HepG2 (cell line): Measurements from ENCODE around the gene TFEB. TPM values are rescaled to one million over a fixed set of nuclear protein-coding genes. Genes with fewer than 3 reads are reported as not detected.

Source experiments
- ARID5B ChIP-seq: IDR thresholded peaks from 2 replicates; pipeline ENCODE4 v1.4.0; 2020; ENCODE audit warnings: mild to moderate bottlenecking, missing genetic modification reagents
- CENPT ChIP-seq: sonication (generic); formaldehyde crosslinking; IDR thresholded peaks from 2 replicates; pipeline ENCODE4 v1.8.0; 2022; ENCODE audit warnings: low read depth, mild to moderate bottlenecking, moderate library complexity, missing genetic modification reagents
- CREB3 ChIP-seq: sonication (generic); formaldehyde crosslinking; IDR thresholded peaks from 2 replicates; pipeline ENCODE4 v1.5.0; 2020; ENCODE audit warnings: missing genetic modification reagents
- GATAD1 ChIP-seq: IDR thresholded peaks from 2 replicates; pipeline ENCODE4 v1.6.1; 2016; ENCODE audit warnings: missing genetic modification reagents, missing compliant biosample characterization
- HIVEP1 ChIP-seq: sonication (generic); formaldehyde crosslinking; IDR thresholded peaks from 2 replicates; pipeline ENCODE4 v1.4.0; 2020; ENCODE audit warnings: mild to moderate bottlenecking, missing genetic modification reagents
- ISX ChIP-seq: sonication (generic); formaldehyde crosslinking; conservative IDR thresholded peaks from 2 replicates; pipeline ENCODE4 v1.5.0; 2020; ENCODE audit warnings: missing genetic modification reagents
- MAF1 ChIP-seq: sonication (generic); formaldehyde crosslinking; IDR thresholded peaks from 2 replicates; pipeline ENCODE4 v1.5.0; 2020; ENCODE audit warnings: missing genetic modification reagents, borderline replicate concordance
- SAFB2 ChIP-seq: sonication (generic); formaldehyde crosslinking; IDR thresholded peaks from 2 replicates; pipeline ENCODE4 v1.5.1; 2020; ENCODE audit warnings: missing genetic modification reagents, low read depth, mild to moderate bottlenecking, borderline replicate concordance
- SYNCRIP ChIP-seq: fragments of 200-400 bp; formaldehyde crosslinking; IDR thresholded peaks from 2 replicates; pipeline ENCODE4 v1.6.1; 2018; ENCODE audit warnings: mild to moderate bottlenecking, low read depth, low read length; ENCODE audit not compliant: insufficient read depth
- TFDP2 ChIP-seq: sonication (generic); formaldehyde crosslinking; IDR thresholded peaks from 2 replicates; pipeline ENCODE4 v1.4.0; 2020; ENCODE audit warnings: missing genetic modification reagents
- ZNF530 ChIP-seq: sonication (generic); formaldehyde crosslinking; IDR thresholded peaks from 2 replicates; pipeline ENCODE4 v1.5.0; 2020; ENCODE audit warnings: low read depth, mild to moderate bottlenecking, missing genetic modification reagents
- ZNF616 ChIP-seq: sonication (generic); formaldehyde crosslinking; IDR thresholded peaks from 2 replicates; pipeline ENCODE4 v1.5.0; 2020; ENCODE audit warnings: low read depth, mild to moderate bottlenecking, missing genetic modification reagents
- ZNF687 ChIP-seq: sonication (generic); formaldehyde crosslinking; IDR thresholded peaks from 2 replicates; pipeline ENCODE4 v1.5.1; 2020; ENCODE audit warnings: mild to moderate bottlenecking, missing genetic modification reagents, moderate library complexity
- ZNF83 ChIP-seq: sonication (generic); formaldehyde crosslinking; IDR thresholded peaks from 2 replicates; pipeline ENCODE4 v1.4.0; 2020; ENCODE audit warnings: missing genetic modification reagents, mild to moderate bottlenecking, borderline replicate concordance
- polyA plus RNA-seq, 8 experiments: library from polyadenylated mRNA; depleted of rRNA in 3 of 8; stranded (reverse) in 7 of 8; unstranded in 1 of 8; fragments of >200 nt; fragmentation: Illumina TruSeq in 4 of 8; extraction: Trizol in 4 of 8; gene quantifications; 2 replicates each; pipeline versions ENCODE4 v1.2.1 to v1.2.3, GENCODE V29; 2011 to 2016; ENCODE audit warnings: low read depth in 4 of 8, missing spikeins in 1 of 8, mixed read lengths in 1 of 8; ENCODE audit not compliant: insufficient read depth in 1 of 8
- total RNA-seq, 5 experiments: library from RNA; depleted of rRNA; stranded (reverse); fragments of >200 nt; fragmentation: Illumina TruSeq; extraction: Trizol; gene quantifications; 2 replicates each; pipeline ENCODE4 v1.2.3, GENCODE V29; 2016; ENCODE audit warnings: low read depth in 1 of 5
- TF ChIP-seq, protein P1 (sequence below): sonication (generic); formaldehyde crosslinking; IDR thresholded peaks from 2 replicates; pipeline ENCODE4 v1.5.1; 2020; ENCODE audit warnings: mild to moderate bottlenecking, missing genetic modification reagents, borderline replicate concordance

TFEB gene
- total and polyA plus RNA-seq, 2 of the 13 experiments (the other 11 are each of a cell fraction or from before 2014, with no cell fraction given): 13.3 to 18.7 TPM

DNA sequence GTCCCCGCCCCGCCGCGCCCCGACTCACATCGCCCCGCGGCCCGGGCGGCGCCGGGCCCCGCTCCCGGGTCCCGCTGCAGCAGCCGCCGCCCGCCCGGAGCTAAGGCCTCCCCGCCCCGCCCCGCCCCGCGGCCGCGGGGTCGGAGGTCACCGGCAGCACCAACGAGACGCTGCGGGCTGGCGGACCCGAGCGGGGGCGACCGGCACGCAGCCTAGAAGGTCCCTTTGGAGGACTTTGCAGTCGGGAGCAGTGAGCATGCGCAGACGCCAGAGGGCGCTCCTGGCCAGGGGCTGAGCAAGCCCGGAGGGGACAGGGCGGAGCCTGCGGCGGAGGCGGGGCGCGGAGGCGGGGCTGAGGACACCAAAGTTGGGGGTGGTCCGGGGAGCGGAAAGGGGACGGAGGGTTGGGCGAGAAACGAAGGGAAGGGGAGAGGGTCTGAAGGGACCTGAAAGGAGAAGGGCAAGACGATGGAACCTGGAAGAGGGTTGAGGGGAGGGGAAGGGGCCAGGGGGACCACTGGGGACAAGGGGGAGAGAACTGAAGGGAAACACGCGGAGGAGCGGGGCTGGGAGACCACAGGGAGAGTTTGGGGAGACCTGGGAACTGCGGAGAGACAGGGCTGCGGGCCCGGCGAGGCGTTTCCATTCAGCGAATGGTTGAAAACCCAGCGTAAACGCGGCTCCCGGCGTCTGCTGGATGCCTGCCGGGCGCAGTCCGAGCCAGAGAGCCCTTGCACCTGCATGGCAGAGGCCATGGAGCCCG lies 44.6 kb upstream of the TFEB start, which contains the start of gene FRS3 (continued):
- TF ChIP-seq ZNF687 (peak; percentile 88), CENPT (CRISPR knock-in tag) (no peak), MAF1 (CRISPR knock-in tag) (no peak; the same call in 1 of the 2 replicates), ZNF616 (CRISPR knock-in tag) (peak; percentile 70; the same call in 1 of the 2 replicates), SYNCRIP (no peak), HIVEP1 (CRISPR knock-in tag) (no peak; the same call in 1 of the 2 replicates), ISX (no peak), ZNF530 (CRISPR knock-in tag) (no peak), ZNF83 (CRISPR knock-in tag) (no peak), TFDP2 (peak; percentile 79), GATAD1 (CRISPR knock-in tag) (peak; percentile 95), CREB3 (CRISPR knock-in tag) (no peak), SAFB2 (CRISPR knock-in tag) (peak; percentile 87; the same call in 1 of the 2 replicates), ARID5B (peak; percentile 67)
- TF ChIP-seq, protein P1, sequence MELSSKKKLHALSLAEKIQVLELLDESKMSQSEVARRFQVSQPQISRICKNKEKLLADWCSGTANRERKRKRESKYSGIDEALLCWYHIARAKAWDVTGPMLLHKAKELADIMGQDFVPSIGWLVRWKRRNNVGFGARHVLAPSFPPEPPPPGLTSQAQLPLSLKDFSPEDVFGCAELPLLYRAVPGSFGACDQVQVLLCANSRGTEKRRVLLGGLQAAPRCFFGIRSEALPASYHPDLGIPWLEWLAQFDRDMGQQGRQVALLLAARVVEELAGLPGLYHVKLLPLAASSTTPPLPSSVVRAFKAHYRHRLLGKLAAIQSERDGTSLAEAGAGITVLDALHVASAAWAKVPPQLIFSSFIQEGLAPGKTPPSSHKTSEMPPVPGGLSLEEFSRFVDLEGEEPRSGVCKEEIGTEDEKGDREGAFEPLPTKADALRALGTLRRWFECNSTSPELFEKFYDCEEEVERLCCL: peak; percentile 37; the same call in 1 of the 2 replicates
